ENCODE measurements around the gene MS4A18. TPM values are rescaled to one million over a fixed set of nuclear protein-coding genes. Genes with fewer than 3 reads are reported as not detected.

Gene MS4A18
- total RNA-seq, 2 experiments from 2014 or later: not detected

DNA sequence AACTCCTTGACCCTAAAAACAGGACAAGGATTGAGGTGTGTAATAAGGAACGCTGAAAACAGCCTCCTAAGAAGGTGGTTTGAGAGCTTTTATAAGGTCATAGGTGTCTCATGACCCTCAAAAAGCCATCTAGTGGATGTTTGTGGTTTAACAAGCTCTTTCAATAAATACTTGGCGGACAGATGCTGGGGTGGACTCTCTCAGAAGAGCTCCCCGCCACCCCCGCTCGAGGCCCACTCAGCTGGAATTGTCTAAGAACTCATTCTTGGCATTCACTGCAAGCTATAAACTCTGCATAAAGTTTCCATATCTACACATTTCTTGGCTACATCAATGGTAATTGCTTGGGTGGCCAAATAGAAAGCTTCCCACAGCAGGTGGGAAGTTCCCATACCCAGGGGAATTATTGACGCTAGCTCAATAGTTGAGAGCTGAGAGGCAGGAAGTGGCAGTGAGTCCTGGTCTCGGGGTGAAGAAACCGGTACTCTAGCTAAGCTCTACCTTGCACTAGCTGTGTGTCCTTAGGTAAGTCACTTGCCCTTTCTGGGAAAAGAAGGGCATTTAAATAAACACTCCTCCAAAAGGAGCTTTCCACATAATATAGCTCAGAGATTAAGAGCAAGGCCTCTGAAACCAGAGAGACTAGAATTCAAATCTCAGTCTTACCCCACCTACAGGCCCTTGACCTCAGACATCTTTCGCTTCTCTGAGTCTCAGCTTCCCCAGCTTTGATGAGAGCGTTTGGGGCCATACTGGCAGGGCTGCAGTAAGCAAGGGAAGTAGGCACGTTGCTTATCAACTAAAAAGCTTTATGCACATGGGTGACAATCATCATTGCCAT lies 38.6 kb downstream of the MS4A18 start:
- Histone ChIP-seq H3K27ac (ENCODE audit: low read depth in 1 of 2, low read length in 2 of 2) (no peak overlapping the region), H3K4me1 (ENCODE audit: insufficient read depth, low read length) (no peaks in the 10 kb centered on the region), H3K27me3 (ENCODE audit: control insufficient read depth in 1 of 2, insufficient read depth in 2 of 2, low read length in 2 of 2) (peaks cover 2 to 10% of the 10 kb centered on the region in 2 experiments), H3K36me3 (ENCODE audit: insufficient read depth, low read length) (no peaks in the 10 kb centered on the region), H3K4me3 (ENCODE audit: low read length) (no peak overlapping the region), H3K9me3 (ENCODE audit: control insufficient read depth in 1 of 2, insufficient read depth in 1 of 2, low read length in 2 of 2) (peaks cover 0 to 4% of the 10 kb centered on the region in 2 experiments)
- DNase-seq: peak in 1 of 14 experiments; percentile 2
- H3K9me3 Mint-ChIP-seq: no peaks in the 10 kb centered on the region
- H3K36me3 Mint-ChIP-seq (ENCODE audit: low read depth): no peaks in the 10 kb centered on the region
- intact Hi-C loops (cut with DNase I, micrococcal nuclease): no loop called here
- TF ChIP-seq, protein P1, sequence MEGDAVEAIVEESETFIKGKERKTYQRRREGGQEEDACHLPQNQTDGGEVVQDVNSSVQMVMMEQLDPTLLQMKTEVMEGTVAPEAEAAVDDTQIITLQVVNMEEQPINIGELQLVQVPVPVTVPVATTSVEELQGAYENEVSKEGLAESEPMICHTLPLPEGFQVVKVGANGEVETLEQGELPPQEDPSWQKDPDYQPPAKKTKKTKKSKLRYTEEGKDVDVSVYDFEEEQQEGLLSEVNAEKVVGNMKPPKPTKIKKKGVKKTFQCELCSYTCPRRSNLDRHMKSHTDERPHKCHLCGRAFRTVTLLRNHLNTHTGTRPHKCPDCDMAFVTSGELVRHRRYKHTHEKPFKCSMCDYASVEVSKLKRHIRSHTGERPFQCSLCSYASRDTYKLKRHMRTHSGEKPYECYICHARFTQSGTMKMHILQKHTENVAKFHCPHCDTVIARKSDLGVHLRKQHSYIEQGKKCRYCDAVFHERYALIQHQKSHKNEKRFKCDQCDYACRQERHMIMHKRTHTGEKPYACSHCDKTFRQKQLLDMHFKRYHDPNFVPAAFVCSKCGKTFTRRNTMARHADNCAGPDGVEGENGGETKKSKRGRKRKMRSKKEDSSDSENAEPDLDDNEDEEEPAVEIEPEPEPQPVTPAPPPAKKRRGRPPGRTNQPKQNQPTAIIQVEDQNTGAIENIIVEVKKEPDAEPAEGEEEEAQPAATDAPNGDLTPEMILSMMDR (IDR thresholded peaks at IDR 0.05): no peak
- no peaks in the 10 kb centered on the region for H3K4me1 Mint-ChIP-seq (ENCODE audit: low read depth)
- ATAC-seq (ENCODE audit: poor library complexity): no peak
- ChIA-PET POLR2A (no interaction called here), CTCF (interaction anchor here (0.9 kb wide), 1 partner anchor 12 kb away, joined by 3 read pairs; no protein-coding TSS in a partner anchor)
- no peak overlapping the region for H3K4me3 Mint-ChIP-seq
- no peak overlapping the region for H3K27ac Mint-ChIP-seq
- H3K27me3 Mint-ChIP-seq: peaks cover 70% of the 10 kb centered on the region

DNA sequence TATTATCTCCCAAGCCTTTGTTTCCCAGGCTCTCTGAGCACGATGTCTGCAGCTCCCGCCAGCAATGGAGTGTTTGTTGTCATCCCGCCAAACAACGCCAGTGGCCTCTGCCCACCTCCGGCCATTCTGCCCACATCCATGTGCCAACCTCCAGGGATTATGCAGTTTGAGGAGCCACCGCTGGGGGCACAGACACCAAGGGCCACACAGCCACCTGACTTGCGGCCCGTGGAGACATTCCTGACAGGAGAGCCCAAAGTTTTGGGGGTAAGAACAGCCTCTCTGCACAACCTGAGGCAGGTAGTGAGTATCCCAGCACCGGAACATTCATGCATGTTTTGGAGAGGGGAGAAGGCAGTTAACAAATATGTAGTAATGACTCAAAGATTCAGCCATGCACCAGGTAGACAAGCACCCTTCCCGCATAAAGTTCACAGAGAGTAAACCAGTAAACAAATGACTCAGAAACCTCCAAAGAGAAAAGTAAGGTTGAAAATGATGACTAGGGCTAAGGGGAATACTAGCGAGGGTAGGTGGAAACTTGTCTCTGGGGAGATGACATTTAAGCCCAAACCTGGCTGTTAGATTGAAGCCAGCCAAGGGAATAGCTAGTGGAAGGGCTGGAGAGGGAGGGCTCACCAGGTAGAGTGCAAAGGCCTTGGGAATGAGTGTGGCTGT lies 39.3 kb downstream of the MS4A18 start:
- ChIA-PET POLR2A (no interaction called here), CTCF (interaction anchor here (0.9 kb wide), 1 partner anchor 12 kb away, joined by 3 read pairs; no protein-coding TSS in a partner anchor)
- ATAC-seq (ENCODE audit: poor library complexity) (no peak), DNase-seq (peak in 1 of 14 experiments; percentile 20)
- H3K27ac Mint-ChIP-seq: no peak overlapping the region
- H3K4me1 Mint-ChIP-seq (ENCODE audit: low read depth): no peaks in the 10 kb centered on the region
- H3K27me3 Mint-ChIP-seq: peaks cover 63% of the 10 kb centered on the region
- H3K9me3 ChIP-seq (ENCODE audit: control insufficient read depth in 1 of 2, insufficient read depth in 1 of 2, low read length in 2 of 2): peaks cover 0 to 4% of the 10 kb centered on the region in 2 experiments
- H3K27me3 ChIP-seq (ENCODE audit: control insufficient read depth in 1 of 2, insufficient read depth in 2 of 2, low read length in 2 of 2): peaks cover 2 to 10% of the 10 kb centered on the region in 2 experiments
- H3K36me3 Mint-ChIP-seq (ENCODE audit: low read depth): no peaks in the 10 kb centered on the region
- H3K4me3 Mint-ChIP-seq: no peak overlapping the region
- no peaks in the 10 kb centered on the region for H3K4me1 ChIP-seq (ENCODE audit: insufficient read depth, low read length)
- TF ChIP-seq, protein P1 (IDR thresholded peaks at IDR 0.05): no peak
- H3K36me3 ChIP-seq (ENCODE audit: insufficient read depth, low read length): no peaks in the 10 kb centered on the region
- intact Hi-C loops (cut with DNase I, micrococcal nuclease): no loop called here
- H3K9me3 Mint-ChIP-seq: no peaks in the 10 kb centered on the region
- no peak overlapping the region for H3K27ac ChIP-seq (ENCODE audit: low read depth in 1 of 2, low read length in 2 of 2)
- no peak overlapping the region for H3K4me3 ChIP-seq (ENCODE audit: low read length)

DNA sequence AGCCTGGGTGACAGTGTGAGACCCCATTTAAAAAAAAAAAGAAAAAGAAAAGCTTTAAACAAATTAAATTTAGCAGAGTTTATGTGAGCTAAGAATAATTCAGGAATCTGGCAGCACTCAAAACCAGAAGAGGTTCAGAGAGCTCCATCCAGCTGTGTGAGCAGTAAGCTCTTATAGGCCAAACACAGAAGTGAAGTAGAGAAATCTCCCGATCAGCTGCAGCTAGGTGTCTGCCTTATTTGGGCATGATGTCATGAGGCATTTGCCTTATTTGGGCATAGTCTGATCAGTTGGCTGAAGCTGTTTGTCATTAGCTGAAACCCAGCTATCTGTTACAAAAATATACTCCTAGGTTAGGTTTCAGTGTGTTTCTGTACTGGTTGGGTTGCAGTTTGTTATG lies 40.4 kb downstream of the MS4A18 start:
- Mint-ChIP-seq H3K27ac (no peak overlapping the region), H3K36me3 (ENCODE audit: low read depth) (no peaks in the 10 kb centered on the region), H3K4me1 (ENCODE audit: low read depth) (no peaks in the 10 kb centered on the region), H3K4me3 (no peak overlapping the region), H3K27me3 (peaks cover 52% of the 10 kb centered on the region), H3K9me3 (no peaks in the 10 kb centered on the region)
- Histone ChIP-seq H3K27ac (ENCODE audit: low read depth in 1 of 2, low read length in 2 of 2) (no peak overlapping the region), H3K36me3 (ENCODE audit: insufficient read depth, low read length) (no peaks in the 10 kb centered on the region), H3K4me1 (ENCODE audit: insufficient read depth, low read length) (no peaks in the 10 kb centered on the region), H3K27me3 (ENCODE audit: control insufficient read depth in 1 of 2, insufficient read depth in 2 of 2, low read length in 2 of 2) (peaks cover 2 to 10% of the 10 kb centered on the region in 2 experiments), H3K9me3 (ENCODE audit: control insufficient read depth in 1 of 2, insufficient read depth in 1 of 2, low read length in 2 of 2) (peaks cover 0 to 4% of the 10 kb centered on the region in 2 experiments), H3K4me3 (ENCODE audit: low read length) (no peak overlapping the region)
- ATAC-seq (ENCODE audit: poor library complexity): no peak
- TF ChIP-seq, protein P1 (IDR thresholded peaks at IDR 0.05): no peak
- peak in 1 of 14 experiments; percentile 2 for DNase-seq
- ChIA-PET POLR2A (no interaction called here), CTCF (no interaction called here)
- intact Hi-C loops (cut with DNase I, micrococcal nuclease): no loop called here
